Lung (tissue), 12 donors: ENCODE data around the gene NFYC. TPM values are rescaled to one million over a fixed set of nuclear protein-coding genes. Genes with fewer than 3 reads are reported as not detected.

Experiments
- ATAC-seq: fragments of 200-7000 bp; cut with Tn5 transposase; one replicate; pipeline ENCODE4 v1.9.1; 2020; ENCODE audit warnings: moderate number of reproducible peaks; ENCODE audit not compliant: insufficient read depth, low FRiP score
- DNase-seq, 3 donors: peaks; one replicate each; pipeline ENCODE4 v3.0.0-alpha.2; 2013 to 2017
- H3K27ac ChIP-seq, 2 donors: one replicate each; pipeline ENCODE4 v1.5.1; 2013; ENCODE audit warnings: mild to moderate bottlenecking in 2 of 2, moderate library complexity in 2 of 2, control low read depth in 1 of 2, inconsistent platforms in 1 of 2, low read depth in 1 of 2, low read length in 1 of 2
- H3K27me3 ChIP-seq, 3 donors: one replicate each; pipeline ENCODE4 v1.5.1; 2013; ENCODE audit warnings: low read length in 2 of 3; ENCODE audit not compliant: control insufficient read depth in 3 of 3, insufficient read depth in 3 of 3
- H3K36me3 ChIP-seq, 4 donors: one replicate each; pipeline ENCODE4 v1.5.1; 2013; ENCODE audit warnings: low read length in 4 of 4, mild to moderate bottlenecking in 1 of 4, moderate library complexity in 1 of 4; ENCODE audit not compliant: control insufficient read depth in 4 of 4, insufficient read depth in 4 of 4
- H3K4me1 ChIP-seq, 5 donors: one replicate each; pipeline ENCODE4 v1.5.1; 2013; ENCODE audit warnings: low read length in 5 of 5, mild to moderate bottlenecking in 2 of 5, moderate library complexity in 1 of 5; ENCODE audit not compliant: control insufficient read depth in 5 of 5, insufficient read depth in 5 of 5
- H3K4me3 ChIP-seq: one replicate; pipeline ENCODE4 v1.5.1; 2013; ENCODE audit warnings: mild to moderate bottlenecking, control low read depth, moderate library complexity
- H3K9ac ChIP-seq, 2 donors: one replicate each; pipeline ENCODE4 v1.5.1; 2013; ENCODE audit warnings: low read length in 2 of 2, control low read depth in 1 of 2; ENCODE audit not compliant: insufficient read depth in 1 of 2
- H3K9me3 ChIP-seq, 4 donors: one replicate each; pipeline ENCODE4 v1.5.1; 2013; ENCODE audit warnings: low read length in 3 of 4, mild to moderate bottlenecking in 1 of 4, moderate library complexity in 1 of 4; ENCODE audit not compliant: control insufficient read depth in 4 of 4, insufficient read depth in 3 of 4
- CTCF ChIP-seq: IDR thresholded peaks from 2 replicates; pipeline ENCODE4 v1.5.1; 2012; ENCODE audit warnings: mild to moderate bottlenecking; ENCODE audit errors: control extremely low read depth, extremely low read depth
- WGBS, 2 donors: extraction: QIAGEN DNeasy Blood & Tissue Kit; methylation state at CpG; one replicate each; pipeline ENCODE4 v1.1.7; 2013; 5-methylcytosine and 5-hydroxymethylcytosine counted together
- polyA plus RNA-seq, 2 donors: library from polyadenylated mRNA; stranded (reverse); fragments of 200-250 nt; gene quantifications; one replicate each; pipeline ENCODE4 v1.2.1, GENCODE V29; 2013
- total RNA-seq, 2 donors: library from RNA; depleted of rRNA in 1 of 2; stranded (reverse); fragments of >200 nt in 1 of 2; gene quantifications; one replicate each; pipeline ENCODE4 v1.2.1, GENCODE V29; 2014 to 2021
- donor health status: control.
- donor health status: control.
- donor health status: Bipolar disorder and iron deficiency.
- donor health status: healthy.
- donor health status: DM: yes; HTN: yes; CAD: no.

Gene NFYC
- total and polyA plus RNA-seq, 4 donors = 28.6 to 69.5 (median 50.3) TPM

GRCh38 chr1:40651138-40651857, 40.2 kb upstream of the NFYC start:
- H3K36me3 ChIP-seq = no peaks in the 10 kb centered on the region
- peaks cover 0 to 5% (median 0%) of the 10 kb centered on the region in 5 donors for H3K4me1 ChIP-seq
- ATAC-seq = no peak
- no peak overlapping the region for H3K9ac ChIP-seq
- no peak for DNase-seq
- no peak overlapping the region for H3K4me3 ChIP-seq
- H3K27ac ChIP-seq = no peak overlapping the region
- peaks cover 0 to 2% (median 0%) of the 10 kb centered on the region in 4 donors for H3K9me3 ChIP-seq
- WGBS, 2 donors = 69 to 75% methylated on average over 17 of the region's 17 CpGs
- no peaks in the 10 kb centered on the region for H3K27me3 ChIP-seq
- no peak for TF ChIP-seq CTCF

GRCh38 chr1:40652468-40652867, 39.0 kb upstream of the NFYC start:
- Histone ChIP-seq H3K4me1 (peaks cover 0 to 5% (median 0%) of the 10 kb centered on the region in 5 donors), H3K9ac (no peak overlapping the region)
- WGBS, 2 donors = 83 to 85% methylated on average over 5 of the region's 5 CpGs

GRCh38 chr1:40652979-40653378, 38.5 kb upstream of the NFYC start:
- peaks cover 0 to 2% (median 0%) of the 10 kb centered on the region in 4 donors for H3K9me3 ChIP-seq
- no peaks in the 10 kb centered on the region for H3K36me3 ChIP-seq
- no peak for TF ChIP-seq CTCF
- H3K27ac ChIP-seq = no peak overlapping the region
- no peak overlapping the region for H3K9ac ChIP-seq
- 92 to 94% methylated on average over 4 of the region's 4 CpGs for WGBS, 2 donors
- H3K27me3 ChIP-seq = no peaks in the 10 kb centered on the region
- no peak overlapping the region for H3K4me3 ChIP-seq
- ATAC-seq (no peak), DNase-seq (no peak)
- H3K4me1 ChIP-seq = peaks cover 0 to 5% (median 0%) of the 10 kb centered on the region in 5 donors

More at GRCh38 chr1:40652468-40652867, 39.0 kb upstream of the NFYC start:
- no peak for ATAC-seq
- H3K27me3 ChIP-seq = no peaks in the 10 kb centered on the region
- H3K4me3 ChIP-seq = no peak overlapping the region
- no peak for DNase-seq
- H3K27ac ChIP-seq = no peak overlapping the region
- no peaks in the 10 kb centered on the region for H3K36me3 ChIP-seq
- TF ChIP-seq CTCF = no peak
- peaks cover 0 to 2% (median 0%) of the 10 kb centered on the region in 4 donors for H3K9me3 ChIP-seq
